HUDEP-2 (cell line): Measurements from ENCODE around the gene STXBP6.
A peak's percentile ranks its signal among the peaks of the same experiment; 100 is the strongest.
"Not testable (repeated sequence)": the region's sequence is repeated elsewhere in the genome, so short reads cannot be mapped to it uniquely, and the experiment has no call there.

Experiments
- DNase-seq, 76 experiments: peaks; one replicate each; lab custom pipeline; 2025; ENCODE audit not compliant: unreplicated experiment in 76 of 76; lab: John Stamatoyannopoulos, UW

Gene STXBP6

GRCh38 chr14:24990773-24991172 lies 59.2 kb downstream of the STXBP6 start:
- DNase-seq = no peak

GRCh38 chr14:24990050-24990449 lies 59.9 kb downstream of the STXBP6 start:
- DNase-seq = no peak

- DNase-seq = no peak
Observed at GRCh38 chr14:24988760-24989159, 61.2 kb downstream of the STXBP6 start.

- no peak for DNase-seq
Observed at GRCh38 chr14:24986206-24986893, 63.6 kb downstream of the STXBP6 start.

GRCh38 chr14:24984846-24985589 lies 64.9 kb downstream of the STXBP6 start:
- peak in 72 of 76 experiments; percentile 4 to 92 (median 61) for DNase-seq

GRCh38 chr14:24982472-24983155 lies 67.3 kb downstream of the STXBP6 start:
- DNase-seq = no peak

- DNase-seq = no peak
Observed at GRCh38 chr14:24979725-24980239, 70.2 kb downstream of the STXBP6 start.

GRCh38 chr14:24978862-24979724 lies 70.9 kb downstream of the STXBP6 start:
- no peak for DNase-seq

GRCh38 chr14:24976602-24977001 lies 73.3 kb downstream of the STXBP6 start:
- DNase-seq = no peak

- no peak for DNase-seq
Observed at GRCh38 chr14:24975393-24975792, 74.6 kb downstream of the STXBP6 start.

- no peak for DNase-seq
Observed at GRCh38 chr14:24974591-24975374, 75.2 kb downstream of the STXBP6 start.

- no peak for DNase-seq
Observed at GRCh38 chr14:24972844-24973243, 77.1 kb downstream of the STXBP6 start.

GRCh38 chr14:24971255-24971654 lies 78.7 kb downstream of the STXBP6 start:
- DNase-seq = no peak

GRCh38 chr14:24966579-24966964 lies 83.4 kb downstream of the STXBP6 start:
- no peak for DNase-seq

GRCh38 chr14:24965934-24966578 lies 83.9 kb downstream of the STXBP6 start:
- DNase-seq = peak in 9 of 76 experiments; percentile 2 to 29 (median 11)

GRCh38 chr14:24965578-24965933 lies 84.4 kb downstream of the STXBP6 start:
- no peak for DNase-seq

- no peak for DNase-seq
Observed at GRCh38 chr14:24964591-24964990, 85.4 kb downstream of the STXBP6 start.

GRCh38 chr14:24964048-24964447 lies 85.9 kb downstream of the STXBP6 start:
- DNase-seq = no peak

- DNase-seq = not testable (repeated sequence)
Observed at GRCh38 chr14:24962118-24962517, 87.8 kb downstream of the STXBP6 start.
